Natural killer cell (primary cell): ENCODE measurements around the gene NMNAT3. TPM values are rescaled to one million over a fixed set of nuclear protein-coding genes. Genes with fewer than 3 reads are reported as not detected.

Source experiments
- ATAC-seq, 3 donors: fragments of 150-1000 bp in 2 of 3; fragments of 200-7000 bp in 1 of 3; cut with Tn5 transposase; 1 replicate in 1 of 3; 2 replicates in 2 of 3; pipeline ENCODE4 v1.10.0; 2021; ENCODE audit warnings: mild to moderate bottlenecking in 2 of 3, moderate library complexity in 2 of 3
- DNase-seq, 2 donors: peaks; one replicate each; pipeline versions ENCODE4 v3.0.0 to v3.0.0-alpha.2; 2013 to 2021; ENCODE audit warnings: mixed read lengths in 1 of 2
- H3K27ac ChIP-seq: one replicate; pipeline ENCODE4 v1.5.1; 2013; ENCODE audit warnings: mild to moderate bottlenecking, low read length
- H3K27me3 ChIP-seq: one replicate; pipeline ENCODE4 v1.6.1; 2013; ENCODE audit warnings: low read length; ENCODE audit not compliant: control insufficient read depth, insufficient read depth
- H3K36me3 ChIP-seq: one replicate; pipeline ENCODE4 v1.6.1; 2013; ENCODE audit warnings: low read length; ENCODE audit not compliant: control insufficient read depth, insufficient read depth
- H3K4me1 ChIP-seq: one replicate; pipeline ENCODE4 v1.6.1; 2013; ENCODE audit warnings: low read length; ENCODE audit not compliant: control insufficient read depth, insufficient read depth
- H3K4me3 ChIP-seq: one replicate; pipeline ENCODE4 v1.5.1; 2013; ENCODE audit warnings: low read length
- H3K9me3 ChIP-seq: one replicate; pipeline ENCODE4 v1.6.1; 2013; ENCODE audit warnings: low read length; ENCODE audit not compliant: control insufficient read depth, insufficient read depth
- H3K27ac Mint-ChIP-seq, 2 donors: one replicate each; pipeline ENCODE4 v1.8.0; 2022; ENCODE audit warnings: mild to moderate bottlenecking in 2 of 2, mixed read lengths in 2 of 2, moderate library complexity in 1 of 2
- H3K27me3 Mint-ChIP-seq, 2 donors: one replicate each; pipeline ENCODE4 v1.8.0; 2022; ENCODE audit warnings: low read depth in 2 of 2, mixed read lengths in 2 of 2
- H3K36me3 Mint-ChIP-seq: one replicate; pipeline ENCODE4 v1.8.0; 2022; ENCODE audit warnings: mixed read lengths
- H3K4me1 Mint-ChIP-seq, 2 donors: one replicate each; pipeline ENCODE4 v1.8.0; 2022; ENCODE audit warnings: mixed read lengths in 2 of 2
- H3K4me3 Mint-ChIP-seq: one replicate; pipeline ENCODE4 v1.8.0; 2022; ENCODE audit warnings: mild to moderate bottlenecking, moderate library complexity, mixed read lengths
- H3K9me3 Mint-ChIP-seq, 2 donors: one replicate each; pipeline ENCODE4 v1.8.0; 2022; ENCODE audit warnings: mixed read lengths in 2 of 2
- CTCF ChIP-seq: fragments of 200-600 bp; IDR thresholded peaks from one replicate; pipeline ENCODE4 v1.8.0; 2022; ENCODE audit warnings: antibody characterized with exemption
- WGBS: methylation state at CpG from one replicate; pipeline ENCODE4 v1.1.7; 2013; ENCODE audit warnings: missing lambda C conversion rate; ENCODE audit not compliant: insufficient coverage; 5-methylcytosine and 5-hydroxymethylcytosine counted together
- intact Hi-C: fragments of 100-400 bp; cut with micrococcal nuclease; formaldehyde crosslinking; loops from one replicate; pipeline ENCODE4 v1.14.2; 2022
- total RNA-seq, 4 donors: library from RNA; stranded (reverse); fragments of 120-200 nt in 1 of 4; gene quantifications; one replicate each; pipeline versions ENCODE4 v1.2.3 to v1.2.4, GENCODE V29; 2013 to 2022

NMNAT3 gene
- total RNA-seq, 3 donors from 2014 or later (not counting 1 experiment from before 2014, with no cell fraction given), result 1.6 to 3.7 (median 2.2) TPM

- H3K27me3 ChIP-seq, result peaks cover 5% of the 10 kb centered on the region
- Mint-ChIP-seq H3K4me3 (no peak overlapping the region), H3K27ac (no peak overlapping the region), H3K9me3 (no peaks in the 10 kb centered on the region), H3K36me3 (no peaks in the 10 kb centered on the region), H3K27me3 (peaks cover 34 to 46% of the 10 kb centered on the region in 2 donors), H3K4me1 (peaks cover 0 to 6% of the 10 kb centered on the region in 2 donors)
- no peaks in the 10 kb centered on the region for H3K36me3 ChIP-seq
- H3K4me3 ChIP-seq, result no peak overlapping the region
- H3K9me3 ChIP-seq, result no peaks in the 10 kb centered on the region
- H3K4me1 ChIP-seq, result no peaks in the 10 kb centered on the region
- TF ChIP-seq CTCF, result no peak
- H3K27ac ChIP-seq, result no peak overlapping the region
- no peak for ATAC-seq
- intact Hi-C loops, result no loop called here
- DNase-seq, result no peak
These were observed 140.4 kb downstream of the NMNAT3 start for GRCh38 chr3:139537361-139537760.

GRCh38 chr3:139534992-139535879 lies 142.5 kb downstream of the NMNAT3 start:
- intact Hi-C loops, result no loop called here
- H3K27ac ChIP-seq, result no peak overlapping the region
- ATAC-seq, result no peak

GRCh38 chr3:139534455-139534812 lies 143.3 kb downstream of the NMNAT3 start:
- Histone ChIP-seq H3K4me1 (no peaks in the 10 kb centered on the region), H3K27ac (no peak overlapping the region), H3K4me3 (no peak overlapping the region), H3K36me3 (no peaks in the 10 kb centered on the region), H3K27me3 (peaks cover 3% of the 10 kb centered on the region), H3K9me3 (no peaks in the 10 kb centered on the region)
- intact Hi-C loops, result no loop called here
- ATAC-seq, result no peak
- Mint-ChIP-seq H3K36me3 (no peaks in the 10 kb centered on the region), H3K9me3 (no peaks in the 10 kb centered on the region), H3K4me1 (no peaks in the 10 kb centered on the region), H3K4me3 (no peak overlapping the region), H3K27me3 (peaks cover 18 to 25% of the 10 kb centered on the region in 2 donors), H3K27ac (no peak overlapping the region)
- DNase-seq, result no peak
- TF ChIP-seq CTCF, result no peak
- 96% methylated on average over 1 of the region's 1 CpG for WGBS

More at GRCh38 chr3:139534992-139535879, 142.5 kb downstream of the NMNAT3 start:
- peaks cover 3% of the 10 kb centered on the region for H3K27me3 ChIP-seq
- no peak for DNase-seq
- no peak overlapping the region for H3K4me3 Mint-ChIP-seq
- no peaks in the 10 kb centered on the region for H3K36me3 Mint-ChIP-seq
- no peaks in the 10 kb centered on the region for H3K4me1 Mint-ChIP-seq
- no peaks in the 10 kb centered on the region for H3K36me3 ChIP-seq
- H3K9me3 ChIP-seq, result no peaks in the 10 kb centered on the region
- H3K9me3 Mint-ChIP-seq, result no peaks in the 10 kb centered on the region
- H3K4me3 ChIP-seq, result no peak overlapping the region
- WGBS, result 87% methylated on average over 12 of the region's 12 CpGs
- no peaks in the 10 kb centered on the region for H3K4me1 ChIP-seq
- H3K27me3 Mint-ChIP-seq, result peaks cover 18 to 25% of the 10 kb centered on the region in 2 donors
- no peak for TF ChIP-seq CTCF
- H3K27ac Mint-ChIP-seq, result no peak overlapping the region
